GM19239 (cell line): ENCODE data around the gene CIPC.

Experiments used
- DNase-seq: peaks from one replicate; pipeline ENCODE4 v3.0.0; 2011; ENCODE audit warnings: low spot score; ENCODE audit not compliant: insufficient read length
- FAIRE-seq: peaks from 2 replicates; lab custom pipeline; 2011; peaks lifted over from hg19 to GRCh38; lab: Jason Lieb, UNC

The CIPC gene

DNA sequence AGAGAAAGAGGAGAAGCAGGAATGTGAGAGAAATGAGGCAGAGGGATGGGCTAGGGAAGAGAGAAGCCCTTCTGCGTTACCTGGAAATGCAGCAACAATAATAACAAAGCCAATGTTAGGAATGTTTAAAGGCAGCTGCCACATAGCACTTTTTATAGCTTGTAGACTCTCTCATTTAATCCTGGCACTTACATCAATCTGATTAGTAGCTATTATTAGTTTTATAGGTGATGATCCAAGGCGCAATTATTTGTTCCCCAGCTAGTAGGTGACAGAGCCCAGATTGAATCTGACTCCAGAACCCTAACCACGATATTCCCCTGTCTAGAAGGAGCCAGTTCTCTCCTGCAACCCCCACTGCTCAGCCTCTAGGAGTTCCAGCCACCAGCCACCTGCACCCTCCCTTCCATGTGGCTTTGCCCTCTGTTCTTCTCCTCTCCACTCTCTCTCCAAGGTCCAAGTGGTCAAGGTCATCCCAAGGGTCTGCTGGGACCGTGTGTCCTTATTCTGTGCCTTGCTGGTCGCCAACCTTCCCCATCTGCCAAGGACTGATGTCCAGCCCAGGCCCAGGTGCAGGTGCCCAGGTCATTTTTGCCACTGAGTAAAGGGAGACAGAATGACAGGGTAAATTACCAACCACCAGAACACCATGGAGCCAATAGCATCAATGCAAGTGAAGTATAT is 29.4 kb upstream of the CIPC start:
- FAIRE-seq = no peak
- DNase-seq = no peak

DNA sequence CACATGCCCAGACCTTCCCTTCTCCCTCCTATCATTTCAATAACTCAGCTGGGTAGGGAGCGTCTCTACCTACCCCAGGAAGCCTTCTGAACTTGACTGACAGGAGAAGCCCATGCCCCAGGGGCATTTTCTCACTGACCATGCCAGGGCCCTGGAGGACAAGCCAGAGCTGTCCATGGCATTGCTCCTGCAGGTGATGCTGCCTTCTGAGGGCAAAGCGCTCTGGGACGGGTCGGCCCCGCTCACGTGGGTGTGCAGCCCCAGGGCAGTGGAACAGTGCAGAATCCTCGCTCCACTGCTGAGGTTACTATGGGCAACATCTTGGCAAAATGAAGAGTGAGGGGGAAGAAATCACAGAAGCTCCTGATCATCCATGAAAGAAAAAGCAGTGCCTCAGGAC is 28.5 kb upstream of the CIPC start:
- no peak for FAIRE-seq
- no peak for DNase-seq

DNA sequence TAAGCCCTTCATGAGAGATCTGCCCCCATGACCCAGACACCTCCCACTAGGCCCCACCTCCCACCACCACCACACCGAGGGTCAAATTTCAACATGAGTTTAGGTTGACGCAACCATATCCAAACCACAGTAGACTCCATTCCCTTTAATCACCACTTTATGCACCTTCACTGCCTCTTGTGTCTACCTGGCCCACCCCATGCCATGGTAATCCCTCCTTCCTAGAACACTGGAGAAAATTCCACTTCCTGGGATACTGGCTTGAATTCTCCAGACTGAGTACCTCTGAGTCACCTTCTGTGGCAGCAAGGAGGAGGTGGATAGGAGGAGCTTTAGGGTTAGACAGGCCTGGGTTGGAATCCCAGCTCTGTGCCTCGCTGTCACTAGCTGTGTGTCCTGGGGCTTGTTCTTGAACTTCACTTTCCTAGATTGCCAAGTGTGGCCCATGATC is 26.1 kb upstream of the CIPC start:
- no peak for DNase-seq

DNA sequence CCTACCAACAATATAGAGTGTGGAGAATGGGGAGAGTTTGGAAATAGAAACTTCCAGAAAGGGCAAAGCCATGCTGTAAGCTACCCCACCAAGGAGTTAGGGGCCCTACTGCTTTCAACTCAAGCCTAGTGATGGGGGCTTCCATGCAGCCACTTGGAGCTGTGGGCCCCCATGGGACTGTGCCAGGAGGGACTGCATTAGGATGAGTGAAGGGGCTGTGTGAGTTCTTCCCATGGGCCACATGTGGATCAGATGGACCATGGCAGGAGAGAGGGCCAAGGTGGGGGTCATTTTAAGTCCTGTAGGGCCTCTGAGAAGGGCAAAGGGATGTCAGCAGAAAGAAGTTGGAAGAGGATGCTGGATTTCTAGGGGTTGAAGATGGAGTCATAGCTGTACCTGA is 23.1 kb upstream of the CIPC start:
- no peak for DNase-seq
- FAIRE-seq = no peak

More for the DNA sequence above, 26.1 kb upstream of the CIPC start:
- FAIRE-seq = no peak

DNA sequence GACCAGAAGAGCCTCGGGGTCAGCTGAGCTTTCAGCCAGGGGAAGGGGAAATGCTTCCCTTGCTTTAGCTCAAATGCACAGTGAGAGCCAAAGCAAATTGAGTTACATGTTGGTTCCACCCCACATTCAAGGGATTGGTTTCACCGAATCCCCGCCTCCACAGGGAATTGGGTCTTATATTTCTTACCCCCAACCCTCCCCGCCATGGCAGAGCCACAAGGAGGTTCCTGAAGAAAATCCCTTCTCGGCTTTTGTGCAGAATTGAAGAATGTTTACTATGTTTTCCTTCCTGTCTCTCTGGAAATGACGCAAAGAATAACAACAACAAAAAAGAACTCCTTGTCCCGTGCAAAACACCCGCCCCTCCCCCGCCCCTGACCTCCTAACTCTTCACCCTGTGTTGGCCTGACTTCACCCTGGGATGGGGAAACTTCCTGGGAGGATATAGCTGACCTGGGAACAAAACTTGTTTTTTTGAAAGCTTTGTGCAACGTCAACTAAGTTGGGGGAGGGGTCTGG is 21.9 kb upstream of the CIPC start:
- no peak for FAIRE-seq
- DNase-seq = no peak

DNA sequence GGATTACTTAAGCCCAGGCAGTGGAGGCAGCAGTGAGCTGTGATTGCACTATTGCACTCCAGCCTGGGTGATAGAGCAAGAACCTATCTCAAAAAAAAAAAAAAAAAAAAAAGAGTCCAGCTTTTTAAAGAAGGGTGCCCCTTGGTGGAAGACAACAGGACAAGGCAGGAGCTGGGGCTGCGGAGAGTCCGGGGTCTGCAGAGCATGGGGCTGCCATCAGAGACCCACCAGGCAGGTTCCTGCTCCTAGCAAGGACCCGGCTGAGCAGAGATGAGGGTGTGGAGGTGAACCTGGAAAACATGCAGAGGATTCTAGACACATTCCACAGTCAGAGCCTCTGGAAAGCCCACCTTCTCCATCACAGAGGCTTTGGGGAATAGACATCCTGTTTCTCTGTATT is 21.0 kb upstream of the CIPC start:
- FAIRE-seq (no peak), DNase-seq (no peak)

DNA sequence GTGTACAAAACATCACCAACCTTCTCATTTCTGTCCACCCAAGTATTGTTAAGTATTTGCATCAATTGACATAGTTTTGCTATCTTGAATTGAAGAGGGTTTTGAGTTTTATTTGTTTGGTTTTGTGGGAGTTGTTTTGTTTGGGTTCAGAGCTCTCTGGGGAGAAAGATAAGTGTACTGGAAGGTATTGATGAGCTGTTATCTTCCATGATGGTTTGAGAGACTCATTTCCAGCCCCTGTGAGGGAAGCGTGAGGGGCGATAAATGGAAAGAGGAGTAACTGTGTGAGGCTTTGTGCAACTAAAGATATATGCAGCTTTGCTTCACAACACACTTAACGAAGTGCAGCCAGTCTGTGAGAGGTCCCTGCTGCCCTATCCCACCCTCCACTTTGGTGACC is 15.7 kb upstream of the CIPC start:
- FAIRE-seq (no peak), DNase-seq (no peak)

DNA sequence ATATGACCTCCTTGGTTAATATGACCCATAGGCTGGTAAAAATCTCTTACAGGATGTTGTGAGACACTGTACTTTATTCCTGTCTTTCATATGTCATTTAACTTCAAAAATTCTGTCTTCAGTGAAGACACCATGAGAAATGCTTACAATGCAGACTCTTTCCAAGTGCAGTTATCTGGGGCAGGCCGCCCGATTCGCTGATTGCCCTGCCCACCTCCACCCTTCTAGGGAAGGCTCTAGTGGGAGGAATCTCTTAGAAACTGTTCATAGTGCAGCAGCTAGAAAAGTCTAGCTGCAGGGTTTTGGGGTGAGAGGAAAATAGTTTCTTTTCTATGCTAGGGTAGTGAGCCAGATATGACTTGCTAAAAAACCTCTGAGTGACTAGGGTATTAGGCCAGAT is 15.0 kb upstream of the CIPC start:
- no peak for FAIRE-seq
- DNase-seq = no peak

DNA sequence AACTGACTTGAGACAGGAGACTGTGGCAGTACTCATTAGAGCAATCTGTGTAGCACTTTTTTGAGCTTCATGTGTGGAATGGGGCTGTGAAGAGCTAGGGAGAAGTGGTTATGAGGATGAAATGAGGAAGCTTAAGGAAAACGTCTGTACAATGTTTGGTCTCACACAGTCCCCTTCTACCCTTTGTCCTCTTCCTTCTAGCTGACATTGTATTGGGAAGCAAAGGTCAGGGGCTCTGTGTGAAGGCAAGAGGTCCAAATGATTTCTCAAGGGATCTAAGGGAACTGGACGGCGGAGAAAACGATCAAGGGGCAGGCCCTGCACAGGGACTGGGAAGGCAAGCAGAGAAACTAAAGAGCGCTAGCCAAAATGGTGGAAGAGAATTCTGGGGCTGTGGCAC is 13.1 kb upstream of the CIPC start:
- no peak for FAIRE-seq
- no peak for DNase-seq

DNA sequence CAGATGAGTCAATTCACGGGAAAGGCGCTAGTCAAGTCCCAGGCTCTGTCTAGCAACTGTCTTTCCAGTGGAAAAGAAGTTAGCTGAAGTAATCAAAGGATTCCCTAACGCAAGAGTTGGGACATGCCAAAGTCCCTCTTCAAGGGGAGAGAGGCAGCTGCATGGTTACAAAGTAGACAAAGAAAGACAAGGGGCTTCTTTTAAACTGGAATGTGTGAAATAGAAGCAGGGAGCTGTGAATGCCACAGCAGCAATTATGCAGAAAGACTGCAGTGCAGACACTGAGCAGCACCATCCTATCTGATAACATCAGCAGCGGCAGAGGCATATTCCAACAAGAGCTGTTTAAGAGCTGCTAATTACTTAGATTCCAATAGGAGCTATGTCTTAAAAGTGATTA is 12.5 kb upstream of the CIPC start:
- no peak for FAIRE-seq
- DNase-seq = no peak

DNA sequence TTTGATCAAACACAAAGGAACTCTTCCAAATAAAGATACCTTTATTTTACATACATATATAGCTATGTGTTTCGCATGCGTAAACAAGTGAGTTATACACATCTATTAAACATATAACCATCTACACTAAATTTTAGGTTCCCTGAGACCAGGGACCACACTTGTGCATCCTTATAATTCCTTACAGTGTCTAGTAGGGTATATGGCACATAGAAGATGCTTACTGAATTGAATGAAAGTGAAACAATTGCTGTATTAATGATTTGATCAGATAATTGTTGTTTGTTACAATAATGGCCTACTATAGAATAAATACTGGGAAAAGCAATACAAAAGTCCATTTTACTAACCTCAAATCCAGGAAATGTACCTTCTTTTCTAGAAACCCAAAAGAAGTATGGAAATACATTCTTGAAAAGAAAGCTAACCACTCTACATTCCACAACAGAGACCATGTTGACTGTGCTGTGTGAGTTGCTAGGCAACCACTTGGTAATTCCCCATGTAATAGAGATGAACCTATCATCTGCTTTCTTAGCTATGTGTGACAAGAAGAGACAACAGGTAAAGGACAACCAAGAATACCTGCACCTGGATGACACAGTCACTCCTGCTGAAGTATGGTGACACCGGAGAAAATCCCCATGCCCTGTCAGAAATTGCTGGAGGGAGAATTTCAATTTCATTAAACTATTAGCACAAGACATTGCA is 11.9 kb upstream of the CIPC start:
- no peak for FAIRE-seq
- no peak for DNase-seq

DNA sequence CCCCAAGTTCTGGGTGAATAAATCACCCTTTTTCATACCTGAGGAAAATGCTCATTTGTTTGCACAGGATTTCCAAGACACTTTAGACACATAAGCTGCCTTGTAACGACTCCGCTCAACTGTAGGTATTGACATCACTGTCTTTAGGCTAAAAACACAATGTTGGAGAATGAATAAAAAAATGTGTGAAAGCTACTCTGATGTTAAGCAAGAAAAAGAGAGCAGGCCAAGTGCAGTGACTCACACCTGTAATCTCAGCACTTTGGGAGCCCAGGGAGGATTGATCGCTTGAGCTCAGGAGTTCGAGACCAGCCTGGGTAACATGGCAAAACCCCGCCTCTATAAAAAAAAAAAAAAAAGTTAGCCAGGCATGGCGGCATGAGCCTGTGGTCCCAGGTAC is 11.1 kb upstream of the CIPC start:
- no peak for FAIRE-seq
- DNase-seq = no peak

DNA sequence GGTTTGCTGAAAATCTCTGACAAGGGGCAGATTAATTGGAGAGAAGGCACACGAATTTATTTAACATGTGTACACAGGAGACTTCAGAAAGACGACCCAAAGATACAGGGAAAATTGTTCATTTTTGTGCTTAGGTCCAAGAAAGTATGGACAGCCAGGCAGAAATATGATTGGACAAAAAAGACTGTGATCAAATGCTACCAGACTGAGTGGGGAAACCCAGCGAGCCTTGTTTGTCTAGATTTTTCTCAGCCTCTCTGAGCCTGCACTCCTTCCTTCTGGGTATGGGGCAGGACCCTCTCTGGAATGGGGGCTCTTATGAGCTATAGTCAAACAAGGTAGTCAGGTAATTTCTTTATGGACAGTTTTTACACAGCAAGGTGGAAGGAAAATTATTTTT is 10.4 kb upstream of the CIPC start:
- DNase-seq (no peak), FAIRE-seq (no peak)

DNA sequence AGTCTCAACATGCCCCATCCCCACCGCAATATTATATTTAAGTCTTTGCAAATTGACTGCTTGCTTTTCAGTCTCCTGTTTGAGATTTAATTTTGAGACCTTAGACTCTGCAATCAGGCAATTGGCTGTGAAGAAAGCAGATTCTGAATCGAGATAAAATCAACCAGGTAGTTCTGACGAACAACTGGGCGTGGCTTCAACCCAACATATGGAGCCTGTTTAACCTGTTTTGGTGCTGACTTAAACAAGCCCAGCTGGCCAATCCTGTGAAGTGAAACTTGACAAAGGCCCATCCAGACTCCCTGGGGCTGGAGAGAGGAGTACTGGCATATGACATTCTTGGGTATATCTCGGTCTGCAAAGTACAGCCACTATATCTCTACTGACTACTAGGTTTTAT is 9.8 kb upstream of the CIPC start:
- DNase-seq = no peak
- FAIRE-seq = no peak

DNA sequence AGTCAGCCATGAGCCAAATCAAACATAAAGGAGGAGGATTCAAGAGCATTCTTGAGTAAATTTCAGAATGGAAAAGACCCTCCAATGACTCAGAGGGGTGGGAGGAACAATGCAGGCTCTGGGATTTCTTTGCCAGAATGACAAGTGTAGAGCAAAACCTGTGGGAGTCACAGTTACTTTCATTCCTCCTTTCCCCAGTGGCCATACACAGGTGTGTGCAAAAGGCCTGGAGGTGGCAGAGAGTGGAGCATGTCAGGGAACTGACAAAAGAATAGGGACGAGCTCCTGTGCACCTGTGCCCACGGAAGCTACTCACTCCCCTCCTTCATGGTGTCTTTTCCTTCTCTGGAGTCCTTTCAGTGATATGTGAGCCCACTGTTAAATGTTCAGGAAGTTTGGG is 9.4 kb upstream of the CIPC start:
- DNase-seq (no peak), FAIRE-seq (no peak)

DNA sequence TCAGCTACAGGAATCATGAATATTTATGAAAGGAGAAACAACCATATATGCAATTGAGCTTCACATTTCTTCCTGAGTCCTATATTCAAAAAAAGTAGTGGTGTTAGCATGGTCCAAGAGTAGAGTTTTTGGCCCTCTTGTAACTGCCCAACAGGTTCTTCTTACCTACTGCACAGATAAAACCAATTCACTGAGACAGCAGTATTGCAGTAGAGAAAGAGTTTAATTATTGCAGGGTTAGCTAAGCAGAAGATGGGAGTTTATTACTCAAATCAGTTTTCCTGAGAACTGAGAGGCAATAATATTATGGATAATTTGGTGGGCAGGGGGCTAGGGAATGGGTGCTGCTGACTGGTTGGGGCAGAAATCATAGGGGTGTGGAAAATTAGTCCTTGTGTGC is 6.5 kb upstream of the CIPC start:
- FAIRE-seq (no peak), DNase-seq (no peak)

DNA sequence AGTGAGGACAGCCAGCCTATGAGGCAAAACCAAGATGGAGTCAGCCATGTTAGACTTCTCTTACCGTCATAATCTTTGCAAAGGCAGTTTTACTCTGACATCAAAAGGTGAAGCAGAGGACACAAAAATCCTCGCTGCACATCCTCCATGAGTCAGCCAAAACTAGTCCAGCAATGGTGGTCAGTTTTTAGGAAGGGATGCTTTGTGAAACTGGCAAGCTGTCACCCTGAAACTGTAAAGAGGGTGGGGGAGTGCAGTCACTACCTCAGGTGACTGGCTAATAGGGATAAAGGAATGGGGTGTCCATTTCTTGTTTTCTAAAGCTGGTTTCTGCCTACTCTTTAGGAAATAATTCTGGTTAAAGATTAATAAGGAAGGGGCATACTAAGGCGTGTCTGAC is 5.4 kb upstream of the CIPC start:
- FAIRE-seq = no peak
- no peak for DNase-seq

DNA sequence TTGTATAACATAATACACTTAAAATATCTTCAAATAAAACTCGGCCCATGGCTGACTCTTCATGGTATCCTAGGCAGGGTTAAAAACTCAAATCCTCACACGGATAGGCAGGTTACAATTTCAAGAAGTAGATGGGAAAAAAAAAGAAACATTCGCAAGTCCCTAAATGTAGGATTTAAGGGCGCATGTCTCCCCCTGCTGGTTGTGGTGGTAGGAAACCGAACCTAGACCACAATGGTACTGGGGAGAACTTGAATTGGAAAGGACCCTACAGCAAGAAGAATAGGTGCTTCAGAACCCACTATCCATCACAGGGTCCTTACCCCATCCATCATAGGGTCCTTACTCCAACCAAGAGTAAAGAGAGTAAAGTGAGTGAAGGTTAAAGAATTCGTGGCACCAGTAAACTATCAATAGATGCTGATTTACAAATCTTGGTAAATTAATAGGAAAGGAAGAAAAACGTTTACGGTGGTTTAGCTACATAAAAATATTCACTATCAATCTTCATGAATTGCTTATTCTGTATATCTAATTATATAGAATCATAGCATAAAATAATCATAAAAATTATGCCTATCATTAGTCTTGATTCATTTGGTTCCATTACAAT is 3.3 kb upstream of the CIPC start:
- peak; percentile 64 for FAIRE-seq
- DNase-seq = no peak

DNA sequence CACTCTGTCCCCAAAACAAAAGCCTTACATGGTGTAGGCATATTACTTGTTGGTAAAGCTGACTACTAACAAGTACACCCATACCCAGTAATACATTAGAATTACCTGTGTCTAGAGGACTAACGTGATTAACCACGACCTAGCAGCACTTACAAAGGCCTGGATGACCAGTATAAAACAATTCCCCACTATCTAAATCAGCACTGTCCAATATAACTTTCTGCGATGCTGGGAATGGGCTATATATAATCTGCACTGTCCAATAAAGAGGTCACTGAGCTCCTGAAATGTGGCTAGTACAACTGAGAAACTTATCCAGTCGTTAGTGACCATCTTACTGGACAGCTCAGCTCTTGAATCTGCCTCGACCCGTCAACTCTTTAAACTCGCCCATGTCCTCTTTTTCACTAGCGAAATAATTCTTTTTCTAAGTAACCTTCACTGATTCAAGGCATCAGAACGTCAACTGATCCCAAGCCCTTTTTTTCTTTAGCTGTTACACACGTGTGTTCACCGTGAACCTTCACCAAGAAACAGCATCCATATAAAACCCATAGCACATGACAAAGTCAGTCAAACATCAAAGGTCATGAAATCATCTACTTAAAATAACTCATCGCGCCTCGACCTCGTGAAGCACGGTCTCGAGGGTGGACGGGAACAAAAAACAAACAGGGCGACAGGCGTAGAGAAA is 905 bp upstream of the CIPC start:
- FAIRE-seq (peak; percentile 83), DNase-seq (no peak)

DNA sequence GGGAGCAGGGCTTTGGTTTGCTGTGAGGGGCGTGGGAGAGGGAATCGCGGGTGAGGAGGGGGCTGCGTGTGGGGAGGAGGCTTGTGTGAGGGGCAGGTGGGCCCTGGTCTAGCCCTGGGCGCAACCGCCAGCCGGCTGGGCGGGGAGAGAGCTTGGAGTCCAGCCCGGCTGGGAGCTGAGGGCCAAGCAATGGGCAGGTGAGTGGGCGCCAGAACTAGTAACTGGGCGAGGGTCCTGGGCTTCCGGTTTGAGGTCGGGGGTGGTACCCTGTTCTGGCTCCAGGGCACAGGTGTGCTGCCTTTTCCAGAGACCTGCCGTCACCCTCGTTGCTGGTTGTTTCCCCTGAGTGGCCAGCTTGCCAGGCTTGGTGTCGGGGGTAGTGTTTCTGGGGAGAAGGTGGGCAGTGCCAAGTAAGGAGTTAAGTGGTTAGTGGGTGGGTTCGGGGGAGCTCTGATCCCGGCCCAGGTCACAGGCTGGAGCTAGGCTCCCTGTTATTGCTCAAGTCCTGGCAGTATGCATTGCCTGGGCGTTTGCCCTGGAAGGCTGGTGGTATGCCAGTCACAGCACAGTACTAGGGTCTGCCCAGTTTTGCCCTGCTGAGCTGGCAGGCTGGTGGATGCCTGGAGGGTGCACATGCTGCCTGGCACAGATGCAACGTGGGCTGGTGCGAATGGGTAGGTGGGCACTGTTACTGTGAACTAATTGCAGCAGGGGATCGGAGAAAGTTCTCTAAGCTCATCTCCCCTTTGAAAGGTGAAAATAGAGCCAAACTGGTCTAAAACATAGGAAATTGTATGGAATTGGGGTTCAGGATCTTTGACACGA is 683 bp downstream of the CIPC start:
- peak; percentile 31 for FAIRE-seq
- no peak for DNase-seq
